Fibroblast of skin of left biceps (primary cell): Measurements from ENCODE around the gene CEP68.
"Not testable (repeated sequence)": the region's sequence is repeated elsewhere in the genome, so short reads cannot be mapped to it uniquely, and the experiment has no call there.

Source experiments
- DNase-seq, 2 experiments: peaks; one replicate each; pipeline ENCODE4 v3.0.0-alpha.2; 2013; ENCODE audit warnings: low read depth in 2 of 2

CEP68 gene

GRCh38 chr2:65031341-65032018 lies 24.7 kb upstream of the CEP68 start:
- DNase-seq, result no peak

- DNase-seq, result no peak
Measured at GRCh38 chr2:65032019-65032975, 23.9 kb upstream of the CEP68 start.

GRCh38 chr2:65033178-65033577 lies 23.0 kb upstream of the CEP68 start:
- DNase-seq, result no peak

- not testable (repeated sequence) for DNase-seq
Measured at GRCh38 chr2:65033667-65034066, 22.5 kb upstream of the CEP68 start.

GRCh38 chr2:65035351-65035943 lies 20.8 kb upstream of the CEP68 start:
- no peak for DNase-seq

- no peak for DNase-seq
Measured at GRCh38 chr2:65037178-65037577, 19.0 kb upstream of the CEP68 start.

- no peak for DNase-seq
Measured at GRCh38 chr2:65039640-65040039, 16.6 kb upstream of the CEP68 start.

- DNase-seq, result no peak
Measured at GRCh38 chr2:65040400-65041261, 15.6 kb upstream of the CEP68 start.

GRCh38 chr2:65043001-65043400 lies 13.2 kb upstream of the CEP68 start:
- no peak for DNase-seq

GRCh38 chr2:65044097-65044735 lies 12.0 kb upstream of the CEP68 start:
- DNase-seq, result no peak

- DNase-seq, result no peak
Measured at GRCh38 chr2:65045651-65046050, 10.6 kb upstream of the CEP68 start.

GRCh38 chr2:65046633-65047407 lies 9.4 kb upstream of the CEP68 start:
- no peak for DNase-seq

- DNase-seq, result no peak
Measured at GRCh38 chr2:65049010-65049639, 7.1 kb upstream of the CEP68 start.

GRCh38 chr2:65050931-65051330 lies 5.3 kb upstream of the CEP68 start:
- no peak for DNase-seq

GRCh38 chr2:65053199-65053598 lies 3.0 kb upstream of the CEP68 start:
- DNase-seq, result no peak

- DNase-seq, result no peak
Measured at GRCh38 chr2:65054749-65055421, 1.3 kb upstream of the CEP68 start.

- DNase-seq, result no peak
Measured at GRCh38 chr2:65055422-65056214, 598 bp upstream of the CEP68 start.

GRCh38 chr2:65057054-65057375 lies 799 bp downstream of the CEP68 start:
- DNase-seq, result no peak
